Brain microvascular endothelial cell (primary cell): ENCODE results near the gene PPP2R2C.

ENCODE experiments used
- DNase-seq: peaks from one replicate; pipeline ENCODE4 v3.0.0-alpha.2; 2020
- H3K27ac ChIP-seq: fragments of 250-450 bp; sonication (Bioruptor Pico); 2 replicates; pipeline ENCODE4 v1.5.1; 2020; ENCODE audit warnings: mild to moderate bottlenecking, moderate library complexity
- H3K27me3 ChIP-seq: fragments of 250-450 bp; sonication (Bioruptor Pico); replicated peaks from 2 replicates; pipeline ENCODE4 v1.5.1; 2020; ENCODE audit warnings: mild to moderate bottlenecking
- H3K36me3 ChIP-seq: fragments of 250-450 bp; sonication (Bioruptor Pico); replicated peaks from 2 replicates; pipeline ENCODE4 v1.5.1; 2020; ENCODE audit warnings: mild to moderate bottlenecking
- H3K4me3 ChIP-seq: 2 replicates; pipeline ENCODE4 v1.5.1; 2011; ENCODE audit warnings: low read depth, mild to moderate bottlenecking, control low read depth, low read length, moderate library complexity
- in situ Hi-C: cut with HindIII; loops from 2 replicates; pipeline ENCODE4 v1.10.0; 2017; ENCODE audit warnings: low sequenced_read_pairs, low pct_ligation_motif_present
- TF ChIP-seq, protein P1 (sequence below): IDR thresholded peaks from 2 replicates; pipeline ENCODE4 v1.5.1; 2011; ENCODE audit warnings: low read depth, mild to moderate bottlenecking, moderate library complexity, low read length, control low read depth, inconsistent platforms; ENCODE audit errors: missing control alignments

PPP2R2C gene

DNA sequence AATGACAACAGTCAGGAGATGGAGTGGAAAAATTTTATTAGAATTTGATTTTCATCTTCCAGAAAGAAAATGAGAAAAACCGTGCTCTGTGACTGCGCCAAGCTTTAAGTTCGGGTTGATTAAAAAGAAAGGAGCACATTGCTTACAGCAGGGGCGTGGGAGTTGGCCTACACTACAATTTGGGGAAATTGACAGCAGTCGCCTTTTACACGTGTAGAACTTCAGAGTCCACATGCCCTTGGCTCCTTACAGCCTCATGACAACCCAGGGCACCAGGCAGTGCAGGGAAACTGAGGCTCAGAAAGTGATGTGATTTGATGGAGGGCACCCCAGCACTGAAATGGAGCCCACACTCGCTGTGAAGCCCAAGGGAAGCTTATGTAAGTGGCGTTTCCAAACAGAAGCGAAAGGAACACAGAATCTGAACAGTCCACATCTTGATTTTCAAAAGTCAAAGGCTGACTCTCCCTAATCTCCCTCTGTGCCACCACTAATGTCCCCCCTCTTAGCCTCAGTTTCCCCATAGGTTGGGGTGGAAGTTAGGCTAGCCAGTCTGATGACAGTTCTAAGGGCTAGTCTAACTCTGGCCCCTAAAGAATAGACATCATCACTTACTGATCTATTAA is 5.5 kb downstream of the PPP2R2C start:
- Histone ChIP-seq H3K4me3 (no peak overlapping the region), H3K27ac (no peak overlapping the region), H3K27me3 (peaks cover 31% of the 10 kb centered on the region), H3K36me3 (no peaks in the 10 kb centered on the region)
- TF ChIP-seq, protein P1, sequence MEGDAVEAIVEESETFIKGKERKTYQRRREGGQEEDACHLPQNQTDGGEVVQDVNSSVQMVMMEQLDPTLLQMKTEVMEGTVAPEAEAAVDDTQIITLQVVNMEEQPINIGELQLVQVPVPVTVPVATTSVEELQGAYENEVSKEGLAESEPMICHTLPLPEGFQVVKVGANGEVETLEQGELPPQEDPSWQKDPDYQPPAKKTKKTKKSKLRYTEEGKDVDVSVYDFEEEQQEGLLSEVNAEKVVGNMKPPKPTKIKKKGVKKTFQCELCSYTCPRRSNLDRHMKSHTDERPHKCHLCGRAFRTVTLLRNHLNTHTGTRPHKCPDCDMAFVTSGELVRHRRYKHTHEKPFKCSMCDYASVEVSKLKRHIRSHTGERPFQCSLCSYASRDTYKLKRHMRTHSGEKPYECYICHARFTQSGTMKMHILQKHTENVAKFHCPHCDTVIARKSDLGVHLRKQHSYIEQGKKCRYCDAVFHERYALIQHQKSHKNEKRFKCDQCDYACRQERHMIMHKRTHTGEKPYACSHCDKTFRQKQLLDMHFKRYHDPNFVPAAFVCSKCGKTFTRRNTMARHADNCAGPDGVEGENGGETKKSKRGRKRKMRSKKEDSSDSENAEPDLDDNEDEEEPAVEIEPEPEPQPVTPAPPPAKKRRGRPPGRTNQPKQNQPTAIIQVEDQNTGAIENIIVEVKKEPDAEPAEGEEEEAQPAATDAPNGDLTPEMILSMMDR = no peak
- no peak for DNase-seq
- in situ Hi-C loops = no loop called here

- Histone ChIP-seq H3K27me3 (peaks cover 23% of the 10 kb centered on the region), H3K27ac (no peak overlapping the region), H3K36me3 (no peaks in the 10 kb centered on the region), H3K4me3 (no peak overlapping the region)
- no peak for DNase-seq
- in situ Hi-C loops = no loop called here
- TF ChIP-seq, protein P1 = no peak
These were observed 6.5 kb downstream of the PPP2R2C start for GRCh38 chr4:6465955-6466354.

DNA sequence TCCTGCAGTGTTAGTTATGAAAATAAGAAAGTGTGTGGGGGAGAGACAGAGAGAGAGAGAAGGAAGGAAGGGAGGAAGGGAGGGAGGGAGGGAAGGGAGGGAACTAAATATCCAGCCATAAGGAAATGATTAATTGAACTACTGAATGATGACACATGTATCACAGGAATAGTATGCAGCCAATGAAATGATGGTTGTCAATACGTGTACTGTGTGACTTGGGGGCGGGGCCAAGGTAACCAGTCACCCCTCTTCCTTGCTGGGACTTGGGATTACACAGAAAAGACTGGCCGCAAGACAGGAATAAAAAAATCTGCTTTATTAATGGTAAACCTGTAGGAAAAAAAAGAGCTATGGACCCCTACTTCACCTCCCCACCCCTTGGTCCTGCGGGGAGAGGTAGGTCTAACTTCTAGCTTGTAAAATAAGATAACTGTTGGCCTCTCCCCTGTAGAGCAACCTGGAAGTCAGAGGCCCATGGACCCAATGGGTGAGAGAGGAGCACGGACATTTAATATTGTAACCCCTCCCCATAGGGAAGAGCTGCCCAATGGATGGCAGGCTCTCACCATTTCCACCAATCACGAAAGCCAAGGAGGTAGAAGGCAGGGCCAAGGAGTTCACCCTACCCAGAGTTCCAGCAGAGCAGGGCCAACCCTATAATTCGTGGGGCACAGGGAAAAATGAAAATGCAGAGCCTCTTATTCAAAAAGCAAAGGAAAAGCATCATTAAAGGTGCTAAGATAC is 7.4 kb downstream of the PPP2R2C start:
- no peak for DNase-seq
- in situ Hi-C loops = no loop called here
- Histone ChIP-seq H3K27ac (no peak overlapping the region), H3K27me3 (peaks cover 14% of the 10 kb centered on the region), H3K4me3 (no peak overlapping the region), H3K36me3 (no peaks in the 10 kb centered on the region)
- TF ChIP-seq, protein P1 = no peak

DNA sequence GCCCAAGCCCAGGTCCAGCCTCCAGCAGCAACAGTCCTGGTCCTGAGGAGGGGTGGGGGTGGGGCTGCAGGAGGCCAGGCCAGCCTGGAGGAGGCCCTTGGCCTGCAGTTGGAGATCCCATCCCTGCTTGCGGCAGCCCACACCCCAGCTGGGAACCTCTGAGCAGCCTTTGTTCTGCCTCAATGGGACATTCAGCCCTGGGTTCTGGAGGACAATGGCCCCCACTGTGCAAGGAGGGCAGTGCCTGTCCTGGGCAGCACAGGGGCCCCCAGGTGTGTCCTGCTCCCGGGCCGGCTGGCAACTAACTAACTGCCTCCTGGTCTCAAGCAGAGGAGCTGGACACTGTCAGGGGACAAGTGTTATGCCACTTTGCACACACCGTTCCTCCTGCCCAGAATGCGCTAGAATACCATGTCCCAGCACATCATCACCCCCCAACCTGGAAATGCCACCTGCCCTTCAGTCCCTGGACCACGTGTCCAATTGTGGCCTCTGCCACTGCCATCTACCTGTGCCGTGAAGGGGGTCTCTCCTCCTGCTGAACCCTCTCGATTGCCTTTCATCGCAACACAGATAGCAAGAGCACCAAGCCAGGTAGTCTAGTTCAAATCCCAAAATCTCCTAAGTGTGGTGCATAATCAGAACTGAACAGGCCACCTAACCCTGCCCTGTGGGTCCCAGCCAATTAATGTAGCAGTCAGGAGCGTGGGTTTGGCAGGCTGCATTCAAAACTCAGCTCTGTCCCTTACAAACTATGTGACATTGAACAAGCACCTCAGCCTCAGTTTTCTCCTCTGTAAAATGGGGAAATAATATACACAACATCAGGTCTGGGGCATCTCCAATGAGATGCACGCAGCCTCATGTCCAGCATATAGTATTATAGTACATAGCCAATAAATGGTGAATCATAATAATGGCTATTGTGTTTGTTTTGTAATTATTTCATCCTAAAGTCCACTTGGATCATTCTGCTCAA is 8.8 kb downstream of the PPP2R2C start:
- Histone ChIP-seq H3K27ac (no peak overlapping the region), H3K4me3 (no peak overlapping the region), H3K27me3 (peaks cover 3% of the 10 kb centered on the region), H3K36me3 (no peaks in the 10 kb centered on the region)
- no peak for DNase-seq
- in situ Hi-C loops = no loop called here
- TF ChIP-seq, protein P1 = no peak

DNA sequence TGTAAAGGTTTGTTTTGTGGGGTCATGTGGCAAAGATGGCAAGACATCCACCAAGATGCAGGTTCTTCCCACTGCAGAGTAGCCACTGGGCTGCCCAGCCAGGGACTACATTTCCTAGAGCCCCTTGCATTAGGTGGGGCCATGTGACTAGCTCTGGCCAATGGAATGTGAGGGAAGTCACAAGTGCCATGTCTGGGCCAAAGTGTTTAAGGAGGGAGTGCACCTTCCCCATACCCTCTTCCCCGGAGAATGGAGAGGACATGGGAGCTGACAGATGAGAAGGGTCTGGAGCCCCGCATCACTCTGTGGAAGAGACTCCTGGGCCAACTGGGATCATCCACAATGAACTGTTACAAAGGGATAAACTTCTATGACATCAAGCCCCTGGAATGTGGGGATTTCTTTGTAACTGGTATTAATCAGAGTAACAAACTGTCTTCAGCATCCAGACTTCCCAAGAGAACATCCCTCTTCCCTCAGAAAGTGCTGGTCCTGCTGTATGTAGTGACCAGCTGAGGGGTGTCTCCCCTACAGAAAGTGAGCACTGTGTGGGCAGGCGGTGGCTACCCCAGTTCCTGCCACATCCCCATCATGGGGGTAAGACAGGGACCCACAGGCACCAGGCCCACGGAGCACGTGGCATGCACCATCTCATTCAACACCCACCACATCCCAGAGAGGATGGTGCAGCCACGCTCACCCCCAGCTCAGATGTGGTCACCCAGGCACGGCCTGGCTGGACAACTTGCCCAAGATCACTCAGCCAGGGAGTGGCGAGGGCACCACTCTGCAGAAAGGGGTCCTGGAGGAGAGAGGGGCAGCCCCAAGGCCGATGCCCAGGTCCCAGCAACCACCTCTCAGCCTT is 10.9 kb downstream of the PPP2R2C start:
- no peak overlapping the region for H3K27ac ChIP-seq
- no peak overlapping the region for H3K4me3 ChIP-seq
- no peaks in the 10 kb centered on the region for H3K27me3 ChIP-seq
- H3K36me3 ChIP-seq = no peaks in the 10 kb centered on the region
- DNase-seq = no peak
- in situ Hi-C loops = no loop called here
- TF ChIP-seq, protein P1 = no peak
